B cell (primary cell): ENCODE results near the gene MRPL19. TPM values are rescaled to one million over a fixed set of nuclear protein-coding genes. Genes with fewer than 3 reads are reported as not detected.

ENCODE experiments used
- ATAC-seq: fragments of 200-7000 bp; cut with Tn5 transposase; one replicate; pipeline ENCODE4 v1.10.0; 2021; ENCODE audit warnings: low read depth, mild to moderate bottlenecking, moderate number of reproducible peaks, moderate library complexity
- CTCF ChIA-PET: fragments of 350-600 bp; sonication (Branson Sonifier 250); formaldehyde crosslinking; loops from one replicate; lab custom pipeline; 2021; ENCODE audit warnings: antibody characterized with exemption, inconsistent platforms; lab: Charles Lee
- POLR2A ChIA-PET: fragments of 350-600 bp; sonication (Branson Sonifier 250); formaldehyde crosslinking; loops from one replicate; lab custom pipeline; 2021; ENCODE audit warnings: antibody characterized with exemption; lab: Charles Lee
- DNase-seq: peaks from one replicate; pipeline ENCODE4 v3.0.0; 2013
- H2AFZ ChIP-seq: 2 replicates; pipeline ENCODE4 v1.6.1; 2012; ENCODE audit warnings: mild to moderate bottlenecking, low read depth, low read length; ENCODE audit not compliant: insufficient read depth, poor library complexity, severe bottlenecking
- H3K27ac ChIP-seq, 2 donors: 1 replicate in 1 of 2; 2 replicates in 1 of 2; pipeline ENCODE4 v1.5.1; 2012 to 2013; ENCODE audit warnings: low read length in 2 of 2, mild to moderate bottlenecking in 2 of 2, moderate library complexity in 1 of 2
- H3K27me3 ChIP-seq, 4 experiments: fragments of 200-600 bp in 1 of 4; sonication (generic) in 1 of 4; replicated peaks in 1 of 4; 1 replicate in 2 of 4; 2 replicates in 2 of 4; pipeline versions ENCODE4 v1.6.1 to v1.7.0; 2013 to 2016; ENCODE audit warnings: low read length in 3 of 4, mild to moderate bottlenecking in 2 of 4, mixed read lengths in 1 of 4, moderate library complexity in 1 of 4; ENCODE audit not compliant: insufficient read depth in 4 of 4, control insufficient read depth in 3 of 4; ENCODE audit errors: control extremely low read depth in 1 of 4
- H3K36me3 ChIP-seq, 2 experiments: replicated peaks in 1 of 2; 1 replicate in 1 of 2; 2 replicates in 1 of 2; pipeline versions ENCODE4 v1.6.1 to v1.7.1; 2013; ENCODE audit warnings: low read length in 1 of 2; ENCODE audit not compliant: insufficient read depth in 2 of 2, control insufficient read depth in 1 of 2; ENCODE audit errors: control extremely low read depth in 1 of 2, extremely low read depth in 1 of 2
- H3K4me1 ChIP-seq, 2 donors: fragments of 200-600 bp in 1 of 2; sonication (generic) in 1 of 2; 1 replicate in 1 of 2; 2 replicates in 1 of 2; pipeline versions ENCODE4 v1.5.1 to v1.6.1; 2013 to 2017; ENCODE audit warnings: low read length in 2 of 2; ENCODE audit not compliant: control insufficient read depth in 2 of 2, insufficient read depth in 2 of 2
- H3K4me2 ChIP-seq: replicated peaks from 2 replicates; pipeline ENCODE3; 2012; ENCODE audit warnings: mild to moderate bottlenecking, low read depth, low read length; ENCODE audit not compliant: poor library complexity, severe bottlenecking
- H3K4me3 ChIP-seq, 5 experiments: fragments of 200-600 bp in 1 of 5; sonication (generic) in 1 of 5; 1 replicate in 3 of 5; 2 replicates in 2 of 5; pipeline versions ENCODE4 v1.5.1 to v1.7.0; 2011 to 2016; ENCODE audit warnings: low read length in 4 of 5, mild to moderate bottlenecking in 4 of 5, low read depth in 2 of 5, control low read depth in 1 of 5, moderate library complexity in 1 of 5; ENCODE audit not compliant: insufficient read depth in 1 of 5; ENCODE audit errors: control extremely low read depth in 1 of 5, extremely low read depth in 1 of 5
- H3K79me2 ChIP-seq: fragments of 200-600 bp; sonication (generic); one replicate; pipeline ENCODE4 v1.6.0; 2016; ENCODE audit warnings: low read length; ENCODE audit not compliant: control insufficient read depth, insufficient read depth
- H3K9ac ChIP-seq: fragments of 200-600 bp; sonication (generic); 2 replicates; pipeline ENCODE4 v1.6.1; 2017; ENCODE audit warnings: mild to moderate bottlenecking, low read length, moderate library complexity
- H3K9me3 ChIP-seq, 3 donors: one replicate each; pipeline versions ENCODE4 v1.6.1 to v1.7.1; 2013; ENCODE audit warnings: low read length in 2 of 3; ENCODE audit not compliant: control insufficient read depth in 2 of 3, insufficient read depth in 1 of 3; ENCODE audit errors: control extremely low read depth in 1 of 3
- H4K20me1 ChIP-seq: 2 replicates; pipeline ENCODE4 v1.6.0; 2012; ENCODE audit warnings: mild to moderate bottlenecking, low read length; ENCODE audit not compliant: insufficient read depth, control insufficient read depth, poor library complexity, severe bottlenecking
- H3K27ac Mint-ChIP-seq: one replicate; pipeline ENCODE4 v1.8.0; 2021; ENCODE audit warnings: mixed read lengths
- H3K27me3 Mint-ChIP-seq: one replicate; pipeline ENCODE4 v1.8.0; 2021; ENCODE audit warnings: mixed read lengths
- H3K4me1 Mint-ChIP-seq: one replicate; pipeline ENCODE4 v1.8.0; 2021; ENCODE audit warnings: mixed read lengths
- H3K4me3 Mint-ChIP-seq: one replicate; pipeline ENCODE4 v1.8.0; 2021; ENCODE audit warnings: mixed read lengths
- H3K9me3 Mint-ChIP-seq: one replicate; pipeline ENCODE4 v1.8.0; 2022; ENCODE audit warnings: mixed read lengths; ENCODE audit not compliant: insufficient read depth
- EZH2 ChIP-seq: IDR thresholded peaks from 2 replicates; pipeline ENCODE4 v1.6.1; 2012; ENCODE audit warnings: borderline replicate concordance, low read depth, mild to moderate bottlenecking, moderate library complexity, low read length; ENCODE audit not compliant: insufficient read depth, poor library complexity, severe bottlenecking
- WGBS: methylation state at CpG from one replicate; pipeline ENCODE4 v1.1.5; 2013; ENCODE audit warnings: missing lambda C conversion rate; ENCODE audit not compliant: insufficient coverage; 5-methylcytosine and 5-hydroxymethylcytosine counted together
- intact Hi-C: fragments of 100-400 bp; cut with micrococcal nuclease; formaldehyde crosslinking; loops from one replicate; pipeline ENCODE4 v1.10.0; 2022
- polyA plus RNA-seq: library from polyadenylated mRNA; depleted of rRNA; stranded (reverse); fragments of >200 nt; gene quantifications from 2 replicates; pipeline ENCODE4 v1.2.3, GENCODE V29; 2012
- total RNA-seq, 2 donors: library from RNA; stranded (reverse); fragments of 120-200 nt in 1 of 2; gene quantifications; 1 replicate in 1 of 2; 2 replicates in 1 of 2; pipeline versions ENCODE4 v1.2.3 to v1.2.4, GENCODE V29; 2013 to 2022
- TF ChIP-seq, protein P1 (sequence below): fragments of 200-600 bp; IDR thresholded peaks from one replicate; pipeline ENCODE4 v1.8.0; 2022; ENCODE audit warnings: antibody characterized with exemption, mild to moderate bottlenecking

Gene MRPL19
- total and polyA plus RNA-seq, 2 donors (not counting 1 experiment from before 2014, with no cell fraction given) = 3.4 to 28.4 TPM

DNA sequence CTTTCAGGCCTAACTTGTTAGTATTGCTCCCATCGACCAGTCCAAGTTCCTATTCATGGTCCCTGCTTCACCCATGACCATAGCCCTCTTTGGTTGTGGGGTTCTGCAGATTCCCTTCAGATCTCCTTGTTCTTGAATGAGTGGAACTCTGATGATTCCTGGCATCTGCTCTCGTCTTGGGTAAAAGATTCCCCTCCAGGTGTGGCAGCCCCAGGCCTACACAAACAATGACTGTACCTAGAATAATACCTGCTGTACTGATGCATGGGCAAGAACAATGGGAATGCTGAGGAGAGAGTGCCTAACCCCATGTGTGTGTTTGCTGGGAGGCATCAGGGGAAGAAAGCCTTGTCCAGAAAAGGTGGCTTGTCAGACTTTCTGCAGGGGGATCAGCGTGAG lies 39.2 kb upstream of the MRPL19 start:
- no peak for ATAC-seq
- H3K9me3 Mint-ChIP-seq = no peaks in the 10 kb centered on the region
- 80% methylated on average over 2 of the region's 3 CpGs for WGBS
- peaks cover 7% of the 10 kb centered on the region for H3K4me1 Mint-ChIP-seq
- Histone ChIP-seq H3K36me3 (no peaks in the 10 kb centered on the region), H3K9ac (no peak overlapping the region), H3K27me3 (peaks cover 0 to 33% (median 14%) of the 10 kb centered on the region in 4 experiments), H3K4me3 (no peak overlapping the region), H3K9me3 (peaks cover 0 to 6% (median 0%) of the 10 kb centered on the region in 3 donors), H3K79me2 (no peaks in the 10 kb centered on the region), H2AFZ (no peak overlapping the region), H3K27ac (no peak overlapping the region), H3K4me1 (peaks cover 4% of the 10 kb centered on the region in 2 donors), H3K4me2 (no peak overlapping the region), H4K20me1 (no peaks in the 10 kb centered on the region)
- ChIA-PET POLR2A (no interaction called here), CTCF (interaction anchor here (1.4 to 2.2 kb wide), 5 partner anchors 17 to 688 kb away, joined by 3 to 16 read pairs (median 7); no protein-coding TSS in a partner anchor)
- no peak for TF ChIP-seq EZH2
- TF ChIP-seq, protein P1, sequence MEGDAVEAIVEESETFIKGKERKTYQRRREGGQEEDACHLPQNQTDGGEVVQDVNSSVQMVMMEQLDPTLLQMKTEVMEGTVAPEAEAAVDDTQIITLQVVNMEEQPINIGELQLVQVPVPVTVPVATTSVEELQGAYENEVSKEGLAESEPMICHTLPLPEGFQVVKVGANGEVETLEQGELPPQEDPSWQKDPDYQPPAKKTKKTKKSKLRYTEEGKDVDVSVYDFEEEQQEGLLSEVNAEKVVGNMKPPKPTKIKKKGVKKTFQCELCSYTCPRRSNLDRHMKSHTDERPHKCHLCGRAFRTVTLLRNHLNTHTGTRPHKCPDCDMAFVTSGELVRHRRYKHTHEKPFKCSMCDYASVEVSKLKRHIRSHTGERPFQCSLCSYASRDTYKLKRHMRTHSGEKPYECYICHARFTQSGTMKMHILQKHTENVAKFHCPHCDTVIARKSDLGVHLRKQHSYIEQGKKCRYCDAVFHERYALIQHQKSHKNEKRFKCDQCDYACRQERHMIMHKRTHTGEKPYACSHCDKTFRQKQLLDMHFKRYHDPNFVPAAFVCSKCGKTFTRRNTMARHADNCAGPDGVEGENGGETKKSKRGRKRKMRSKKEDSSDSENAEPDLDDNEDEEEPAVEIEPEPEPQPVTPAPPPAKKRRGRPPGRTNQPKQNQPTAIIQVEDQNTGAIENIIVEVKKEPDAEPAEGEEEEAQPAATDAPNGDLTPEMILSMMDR = no peak
- H3K27me3 Mint-ChIP-seq = peaks cover 52% of the 10 kb centered on the region
- DNase-seq = no peak
- H3K4me3 Mint-ChIP-seq = no peak overlapping the region
- H3K27ac Mint-ChIP-seq = no peak overlapping the region
- intact Hi-C loops = loop anchor here (5.0 to 10.0 kb wide), 2 partner anchors 403 to 555 kb away; no protein-coding TSS in a partner anchor

DNA sequence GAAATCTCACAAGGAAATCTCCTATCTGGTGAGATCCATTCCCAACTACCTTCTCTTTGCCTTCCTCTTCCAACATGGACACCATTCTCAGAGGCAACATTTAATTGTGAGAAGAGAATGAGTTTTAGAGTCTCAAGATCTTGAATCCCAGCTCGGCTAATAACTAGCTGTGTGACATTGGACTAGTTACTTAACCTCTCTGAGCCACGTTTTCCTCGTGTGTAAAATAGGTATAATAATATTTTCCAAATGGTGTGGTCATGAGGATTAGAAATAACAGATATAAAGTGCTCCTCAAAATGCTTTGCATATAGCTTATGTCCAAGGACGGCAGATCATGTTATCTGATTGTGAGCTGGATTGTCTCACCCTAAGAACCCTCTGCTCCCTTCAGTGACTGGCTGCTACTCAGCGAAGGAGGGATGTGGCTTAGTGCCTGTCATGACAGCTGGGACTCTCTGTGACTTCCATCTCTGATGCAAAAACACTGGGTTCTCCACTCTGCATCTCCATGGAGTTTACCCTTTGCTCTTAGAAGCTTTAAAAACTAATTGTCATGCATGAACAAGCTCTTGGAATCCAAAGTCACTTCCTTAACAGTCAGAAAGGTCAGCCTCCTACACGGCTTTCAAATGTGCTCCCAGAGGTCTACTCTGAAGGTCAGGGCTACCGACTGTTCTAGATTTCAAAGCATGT lies 38.4 kb upstream of the MRPL19 start:
- H3K27me3 ChIP-seq = peaks cover 0 to 40% (median 14%) of the 10 kb centered on the region in 4 experiments
- 64% methylated on average over 4 of the region's 7 CpGs for WGBS

More for the DNA sequence above, 38.4 kb upstream of the MRPL19 start:
- Mint-ChIP-seq H3K9me3 (no peaks in the 10 kb centered on the region), H3K27me3 (peaks cover 58% of the 10 kb centered on the region), H3K4me3 (no peak overlapping the region), H3K27ac (no peak overlapping the region), H3K4me1 (peaks cover 7% of the 10 kb centered on the region)
- no peak overlapping the region for H2AFZ ChIP-seq
- H3K4me1 ChIP-seq = peaks cover 4% of the 10 kb centered on the region in 2 donors
- no peak for ATAC-seq
- no peak overlapping the region for H3K9ac ChIP-seq
- no peak overlapping the region for H3K4me3 ChIP-seq
- H4K20me1 ChIP-seq = no peaks in the 10 kb centered on the region
- no peaks in the 10 kb centered on the region for H3K36me3 ChIP-seq
- no peak for TF ChIP-seq EZH2
- TF ChIP-seq, protein P1 = no peak
- H3K4me2 ChIP-seq = no peak overlapping the region
- H3K27ac ChIP-seq = no peak overlapping the region
- no peak for DNase-seq
- H3K9me3 ChIP-seq = peaks cover 0 to 6% (median 0%) of the 10 kb centered on the region in 3 donors
- POLR2A ChIA-PET = no interaction called here
- CTCF ChIA-PET = interaction anchor here (0.8 to 2.4 kb wide), 19 partner anchors 10 to 689 kb away, joined by 3 to 16 read pairs (median 5); partner anchors contain the start of gene TACR1
- intact Hi-C loops = loop anchor here (5.0 to 10.0 kb wide), 2 partner anchors 403 to 556 kb away; no protein-coding TSS in a partner anchor
- no peaks in the 10 kb centered on the region for H3K79me2 ChIP-seq
